GM12864 (cell line): Measurements from ENCODE around the gene WWOX.

Source experiments
- DNase-seq: peaks from one replicate; pipeline ENCODE4 v3.0.0-alpha.2; 2011; ENCODE audit warnings: low read depth
- H3K4me3 ChIP-seq: 2 replicates; pipeline ENCODE4 v1.5.1; 2011; ENCODE audit warnings: mild to moderate bottlenecking, low read depth, low read length, control low read depth
- TF ChIP-seq, protein P1 (sequence below): IDR thresholded peaks from 2 replicates; pipeline ENCODE4 v1.5.1; 2011; ENCODE audit warnings: low read depth, mild to moderate bottlenecking, moderate library complexity, low read length, control low read depth, inconsistent platforms; ENCODE audit errors: missing control alignments

The WWOX gene

DNA sequence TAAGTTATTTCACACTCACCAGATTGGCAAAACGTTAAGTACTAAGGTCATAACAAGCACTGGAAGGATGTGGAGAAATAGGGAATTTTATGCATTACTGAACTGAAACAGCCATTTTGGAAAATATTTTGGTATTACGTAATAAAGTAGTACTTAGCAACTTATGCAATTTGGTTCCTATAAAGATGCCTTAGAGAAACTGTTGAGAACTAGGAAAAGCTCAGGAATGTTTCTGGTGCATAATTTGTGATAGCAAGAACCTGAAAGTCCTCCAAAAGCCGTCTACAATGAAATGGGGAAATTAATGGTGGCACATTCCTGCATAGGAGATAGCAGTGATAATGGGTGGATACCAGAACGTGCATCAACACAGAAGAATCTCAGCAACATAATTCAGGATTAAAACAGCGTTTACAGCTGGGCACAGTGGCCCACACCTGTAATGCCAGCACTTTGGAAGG is 472.5 kb downstream of the WWOX start:
- DNase-seq, result no peak
- no peak overlapping the region for H3K4me3 ChIP-seq
- TF ChIP-seq, protein P1, sequence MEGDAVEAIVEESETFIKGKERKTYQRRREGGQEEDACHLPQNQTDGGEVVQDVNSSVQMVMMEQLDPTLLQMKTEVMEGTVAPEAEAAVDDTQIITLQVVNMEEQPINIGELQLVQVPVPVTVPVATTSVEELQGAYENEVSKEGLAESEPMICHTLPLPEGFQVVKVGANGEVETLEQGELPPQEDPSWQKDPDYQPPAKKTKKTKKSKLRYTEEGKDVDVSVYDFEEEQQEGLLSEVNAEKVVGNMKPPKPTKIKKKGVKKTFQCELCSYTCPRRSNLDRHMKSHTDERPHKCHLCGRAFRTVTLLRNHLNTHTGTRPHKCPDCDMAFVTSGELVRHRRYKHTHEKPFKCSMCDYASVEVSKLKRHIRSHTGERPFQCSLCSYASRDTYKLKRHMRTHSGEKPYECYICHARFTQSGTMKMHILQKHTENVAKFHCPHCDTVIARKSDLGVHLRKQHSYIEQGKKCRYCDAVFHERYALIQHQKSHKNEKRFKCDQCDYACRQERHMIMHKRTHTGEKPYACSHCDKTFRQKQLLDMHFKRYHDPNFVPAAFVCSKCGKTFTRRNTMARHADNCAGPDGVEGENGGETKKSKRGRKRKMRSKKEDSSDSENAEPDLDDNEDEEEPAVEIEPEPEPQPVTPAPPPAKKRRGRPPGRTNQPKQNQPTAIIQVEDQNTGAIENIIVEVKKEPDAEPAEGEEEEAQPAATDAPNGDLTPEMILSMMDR, result no peak

DNA sequence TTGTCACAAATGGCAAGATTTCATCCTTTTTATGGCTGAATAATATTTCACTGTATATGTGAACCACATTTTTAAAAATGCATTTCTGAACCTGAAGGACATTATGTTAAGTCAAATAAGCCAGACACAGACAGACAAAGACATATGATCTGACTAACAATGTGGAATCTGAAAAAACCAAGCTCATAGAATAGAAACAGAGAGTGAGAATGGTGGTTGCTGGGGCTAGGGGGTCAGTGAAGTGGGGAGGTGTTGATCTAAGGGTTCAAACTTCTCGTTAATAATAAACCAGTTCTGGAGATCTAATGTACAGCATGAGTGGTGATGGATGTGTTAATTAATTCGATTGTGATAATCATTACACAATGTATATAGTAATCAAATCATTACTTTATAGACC is 475.1 kb downstream of the WWOX start:
- DNase-seq, result no peak
- TF ChIP-seq, protein P1, result no peak

DNA sequence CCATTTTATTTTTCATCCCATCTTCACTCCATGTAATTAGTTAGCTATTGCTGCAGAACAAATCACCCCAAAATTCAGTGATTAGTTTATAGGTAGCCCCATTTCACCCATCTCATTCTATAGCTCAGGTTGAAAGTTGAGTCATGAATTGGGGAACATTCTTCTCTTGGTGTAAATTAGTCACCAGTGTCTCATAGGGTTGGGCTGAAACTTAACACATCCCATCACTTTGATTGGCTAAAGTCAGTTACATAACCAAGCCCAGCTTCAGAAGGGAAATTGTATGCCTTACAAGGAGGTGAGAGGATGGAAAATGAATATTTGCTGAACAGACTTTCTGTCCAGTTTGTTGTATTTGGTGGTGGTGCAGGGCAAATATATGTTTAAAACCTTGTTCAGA is 477.5 kb downstream of the WWOX start:
- TF ChIP-seq, protein P1, result no peak
- no peak for DNase-seq
- no peak overlapping the region for H3K4me3 ChIP-seq

More for the DNA sequence above, 475.1 kb downstream of the WWOX start:
- H3K4me3 ChIP-seq, result no peak overlapping the region

DNA sequence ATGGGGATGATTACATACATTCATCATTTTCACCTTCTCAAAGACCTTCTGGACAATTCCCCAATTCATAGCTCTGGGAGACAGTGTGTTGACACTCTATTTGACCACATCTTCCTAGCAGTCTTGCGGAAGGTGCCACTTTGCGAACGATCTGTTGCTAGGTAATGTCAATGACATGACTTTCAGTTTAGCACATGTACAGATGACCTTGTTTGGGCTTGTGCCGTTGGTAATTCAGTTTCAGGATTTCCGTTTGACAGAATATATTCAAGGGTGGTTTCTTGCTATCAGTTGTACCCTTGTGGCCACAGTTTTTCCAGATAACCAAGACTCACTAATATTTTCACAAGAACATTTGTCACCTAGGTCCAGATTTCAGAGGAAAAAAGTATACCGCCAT is 478.2 kb downstream of the WWOX start:
- TF ChIP-seq, protein P1, result no peak

DNA sequence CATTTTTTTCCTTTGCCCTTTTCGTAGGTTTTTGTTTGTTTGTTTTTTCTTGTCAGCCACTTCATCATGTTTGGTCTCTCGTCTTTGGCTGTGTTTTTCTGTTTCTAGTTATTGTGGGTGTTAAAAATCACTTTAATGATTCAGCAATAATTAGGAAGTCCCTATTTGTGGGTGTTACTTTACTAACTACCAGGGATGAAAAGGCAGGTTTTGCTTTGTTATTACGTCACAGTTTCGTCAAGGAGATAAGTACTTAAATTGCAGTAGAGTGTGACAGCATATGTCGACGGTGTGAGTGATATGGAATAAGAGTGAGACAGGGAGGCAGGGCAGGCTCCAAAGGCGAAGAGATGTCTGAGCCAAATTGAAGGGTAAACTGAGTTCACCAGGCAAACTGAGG is 479.6 kb downstream of the WWOX start:
- DNase-seq, result no peak
- no peak overlapping the region for H3K4me3 ChIP-seq
- TF ChIP-seq, protein P1, result no peak

More for the DNA sequence above, 478.2 kb downstream of the WWOX start:
- no peak overlapping the region for H3K4me3 ChIP-seq
- DNase-seq, result no peak

DNA sequence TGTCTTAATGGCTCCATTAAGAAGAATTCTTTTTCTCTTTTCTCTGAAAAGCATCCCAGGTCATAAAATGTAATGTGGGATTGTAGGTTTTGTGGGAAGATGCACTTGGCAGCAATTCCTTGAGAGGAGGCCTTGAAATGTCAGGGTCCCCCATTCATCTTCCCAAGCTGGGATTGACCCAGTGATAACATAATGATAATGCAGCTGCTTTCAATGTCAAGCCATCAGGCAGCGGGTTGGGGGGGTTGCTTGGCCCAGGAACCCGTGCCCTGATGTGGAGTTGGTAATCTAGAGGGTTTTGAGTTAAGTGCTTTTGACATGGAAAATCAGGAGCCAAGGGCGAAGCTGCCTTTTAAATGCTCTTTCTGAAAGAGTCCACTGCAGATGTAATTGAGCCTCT is 484.0 kb downstream of the WWOX start:
- no peak overlapping the region for H3K4me3 ChIP-seq
- TF ChIP-seq, protein P1, result no peak
- DNase-seq, result no peak

DNA sequence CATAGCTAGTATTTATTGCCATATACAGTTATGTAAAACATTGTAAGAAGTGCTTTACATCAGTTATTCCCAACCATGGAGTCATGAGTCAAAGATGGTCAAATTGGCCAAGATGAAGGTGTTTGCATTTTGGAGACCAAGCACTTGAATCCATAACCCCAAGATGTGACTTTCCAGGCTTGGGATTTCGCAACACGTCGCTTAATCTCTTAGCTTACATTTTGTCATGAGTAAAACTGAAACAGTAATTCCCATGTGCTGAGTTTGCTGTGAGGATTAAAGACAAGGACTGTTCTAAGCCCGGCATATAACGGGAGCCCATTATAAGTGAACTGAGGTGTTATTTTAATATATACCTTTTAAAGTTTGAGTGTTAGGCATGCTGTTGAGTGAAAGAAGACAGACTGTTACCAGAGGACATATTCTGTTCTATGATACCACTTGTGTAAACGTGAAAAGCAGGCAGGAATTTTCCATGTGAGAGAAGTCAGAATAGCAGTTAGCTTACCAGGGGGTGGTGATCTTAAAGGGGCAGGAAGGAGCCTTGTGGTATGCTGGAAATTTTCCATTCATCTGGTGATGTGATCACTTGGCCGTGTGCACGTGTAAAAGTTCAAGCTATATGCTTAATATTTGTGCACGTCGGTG is 484.9 kb downstream of the WWOX start:
- H3K4me3 ChIP-seq, result no peak overlapping the region
- TF ChIP-seq, protein P1, result no peak
- no peak for DNase-seq
